ENCODE measurements around the gene PEPD. TPM values are rescaled to one million over a fixed set of nuclear protein-coding genes. Genes with fewer than 3 reads are reported as not detected.

Gene PEPD
- total RNA-seq, 1 experiment from 2014 or later, result 40.5 TPM

GRCh38 chr19:33448159-33448516 lies 73.5 kb downstream of the PEPD start:
- Histone ChIP-seq H4K20me1 (ENCODE audit: insufficient read depth) (no peaks in the 10 kb centered on the region), H3K27ac (ENCODE audit: low read depth, low read length) (no peak overlapping the region), H3K4me3 (replicated peaks in 1 of 2; ENCODE audit: low read depth in 1 of 2, low read length in 2 of 2) (no peak overlapping the region), H3K27me3 (ENCODE audit: insufficient read depth, low read length) (no peaks in the 10 kb centered on the region), H2AFZ (ENCODE audit: low read depth, low read length, poor library complexity, severe bottlenecking) (no peak overlapping the region), H3K4me1 (ENCODE audit: control insufficient read depth in 1 of 2, insufficient read depth in 2 of 2, low read length in 2 of 2) (no peaks in the 10 kb centered on the region), H3K4me2 (ENCODE audit: low read length) (no peak overlapping the region), H3K36me3 (ENCODE audit: control insufficient read depth in 1 of 2, insufficient read depth in 2 of 2, low read length in 2 of 2) (no peaks in the 10 kb centered on the region), H3K9ac (ENCODE audit: low read length) (no peak overlapping the region), H3K9me3 (ENCODE audit: control insufficient read depth in 1 of 2, insufficient read depth in 1 of 2, low read depth in 1 of 2, low read length in 2 of 2) (no peaks in the 10 kb centered on the region), H3K9me2 (ENCODE audit: insufficient read depth) (no peaks in the 10 kb centered on the region), H3K79me2 (ENCODE audit: insufficient read depth, low read length) (no peaks in the 10 kb centered on the region)
- ChIA-PET RAD21 (ENCODE audit: low non-redundant PET in 1 of 2, low total read pairs in 2 of 2, uncharacterized antibody in 2 of 2, unreplicated experiment in 2 of 2) (no interaction called here), CTCF (no interaction called here), POLR2A (no interaction called here)
- DNase-seq (ENCODE audit: low read depth, low spot score), result no peak
- ATAC-seq, result no peak
- intact Hi-C loops (cut with micrococcal nuclease), result no loop called here
- TF ChIP-seq ZBTB33 (IDR thresholded peaks at IDR 0.05; ENCODE audit: extremely low read depth, insufficient replicate concordance, low read length), result no peak
- TF ChIP-seq EZH2phosphoT487 (IDR thresholded peaks at IDR 0.05; ENCODE audit: borderline replicate concordance), result no peak
- TF ChIP-seq ZFX (IDR thresholded peaks at IDR 0.05), result no peak
- no peak for TF ChIP-seq RAD21 (IDR thresholded peaks at IDR 0.05; ENCODE audit: low read depth)
- TF ChIP-seq ATF3 (IDR thresholded peaks at IDR 0.05), result no peak
- no peak for TF ChIP-seq FOSL1 (IDR thresholded peaks at IDR 0.05; ENCODE audit: low read depth)
- TF ChIP-seq CTCF (IDR thresholded peaks at IDR 0.05 in 2 of 3, conservative IDR thresholded peaks at IDR 0.05 in 1 of 3; ENCODE audit: borderline replicate concordance in 1 of 3, insufficient read depth in 1 of 3, low read depth in 2 of 3, low read length in 2 of 3), result no peak
- no peak for TF ChIP-seq MAX (IDR thresholded peaks at IDR 0.05)
- no peak for TF ChIP-seq POLR2AphosphoS5 (IDR thresholded peaks at IDR 0.05; ENCODE audit: low read depth, low read length)
- no TSS peak for BruUV-seq (replicated peaks)

All from HCT116 (cell line).